AG20443 (cell line): ENCODE results near the gene MRPS16.

Experiments
- DNase-seq: peaks from one replicate; pipeline ENCODE4 v3.0.0; 2012; ENCODE audit warnings: low spot score, mixed read lengths

The MRPS16 gene

DNA sequence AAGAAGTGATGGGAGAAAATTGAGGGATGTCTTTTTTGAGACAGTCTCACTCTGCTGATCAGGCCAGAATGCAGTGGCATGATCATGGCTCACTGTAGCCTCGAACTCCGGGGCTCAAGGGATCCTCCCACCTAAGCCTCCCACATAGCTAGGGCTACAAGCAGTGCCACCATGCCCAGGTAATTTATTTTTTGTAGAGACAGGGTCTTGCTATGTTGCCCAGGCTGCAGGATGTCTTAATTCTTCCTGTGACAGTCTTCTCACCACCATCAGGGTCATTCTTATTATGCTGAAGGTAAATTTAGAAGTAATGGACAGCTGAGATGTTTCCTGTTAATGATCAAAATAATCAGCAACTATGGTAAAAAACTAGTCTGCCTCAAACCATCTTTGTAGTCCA, 12.5 kb downstream of the MRPS16 start:
- no peak for DNase-seq

DNA sequence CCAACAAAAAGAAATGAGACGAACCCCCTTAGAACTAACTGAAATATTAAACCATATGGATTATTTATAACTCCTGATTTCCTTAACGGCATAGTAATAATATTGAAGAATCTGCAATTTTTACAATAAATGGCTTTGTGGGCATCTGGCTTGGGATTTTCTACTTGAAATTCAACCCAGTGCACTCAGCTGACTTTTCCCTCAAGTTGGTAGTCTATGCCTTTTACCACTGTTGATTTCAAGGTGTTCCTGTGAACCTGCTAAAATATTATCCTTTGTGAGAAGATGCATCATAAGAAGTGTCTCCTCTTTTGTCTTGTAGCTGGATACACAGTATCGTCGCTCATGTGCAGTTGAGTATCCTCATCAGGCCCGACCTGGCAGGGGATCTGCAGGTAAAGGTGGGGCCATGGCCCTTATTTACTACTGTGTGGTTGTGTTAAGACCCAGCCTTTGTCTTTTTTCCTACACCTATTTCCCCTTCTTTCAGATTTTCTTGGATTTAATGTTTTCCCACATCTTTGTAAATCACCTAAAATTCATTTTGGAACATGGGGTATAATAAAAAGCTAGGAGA, 13.4 kb downstream of the MRPS16 start:
- no peak for DNase-seq

DNA sequence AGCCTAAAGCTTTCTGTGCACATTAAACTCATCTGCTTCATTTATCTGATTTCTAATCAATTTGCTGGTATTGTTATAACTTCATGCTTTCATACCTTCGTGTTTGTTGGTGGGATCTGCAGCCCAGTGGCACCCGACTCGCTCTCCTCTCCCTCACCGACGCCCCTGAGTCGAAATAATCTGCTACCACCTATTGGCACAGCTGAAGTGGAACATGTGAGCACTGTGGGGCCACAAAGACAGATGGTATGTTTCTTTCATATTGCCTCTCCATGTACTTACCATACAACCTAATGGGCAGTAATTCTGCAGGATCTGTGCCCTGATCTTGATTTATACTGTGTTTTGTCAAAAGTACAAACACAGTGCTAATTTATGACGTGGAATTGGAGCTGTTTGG, 17.7 kb downstream of the MRPS16 start:
- DNase-seq, result no peak

DNA sequence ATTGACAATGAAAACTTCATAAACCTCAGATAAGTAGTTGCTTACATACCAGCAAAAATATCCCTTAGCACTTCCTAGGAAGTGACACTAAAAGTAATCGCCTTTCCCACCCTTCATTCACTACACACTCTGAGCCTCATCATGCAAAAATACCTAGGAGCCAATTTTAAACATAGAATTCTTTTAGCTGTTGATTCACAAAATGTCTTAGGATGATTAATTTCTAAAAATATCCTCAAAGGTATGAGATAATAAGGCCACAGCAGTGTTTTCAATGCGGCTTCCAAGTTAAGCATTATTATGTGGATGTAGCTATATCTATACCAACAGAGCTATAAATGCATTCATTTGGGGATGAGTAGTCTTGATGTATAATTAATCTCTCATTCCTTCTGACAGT, 18.6 kb downstream of the MRPS16 start:
- DNase-seq, result no peak

DNA sequence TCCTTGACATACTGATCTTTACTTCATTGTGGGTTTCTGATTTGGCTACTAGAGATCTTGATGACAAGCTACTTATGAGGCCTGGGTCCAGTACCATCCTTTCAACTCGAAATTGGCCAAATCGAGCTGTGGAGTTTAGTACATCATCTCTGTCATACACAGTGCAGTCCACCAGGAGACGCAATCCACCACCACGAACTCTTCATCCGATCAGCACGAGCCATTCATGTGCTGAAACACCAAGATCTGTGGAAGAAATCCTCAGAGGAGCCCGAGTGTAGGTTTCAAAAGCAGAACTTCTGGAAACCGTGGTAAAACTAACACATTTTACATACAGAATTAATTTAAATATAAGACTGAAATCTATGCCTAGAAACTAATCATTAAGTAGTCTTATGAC, 19.6 kb downstream of the MRPS16 start:
- DNase-seq, result no peak

DNA sequence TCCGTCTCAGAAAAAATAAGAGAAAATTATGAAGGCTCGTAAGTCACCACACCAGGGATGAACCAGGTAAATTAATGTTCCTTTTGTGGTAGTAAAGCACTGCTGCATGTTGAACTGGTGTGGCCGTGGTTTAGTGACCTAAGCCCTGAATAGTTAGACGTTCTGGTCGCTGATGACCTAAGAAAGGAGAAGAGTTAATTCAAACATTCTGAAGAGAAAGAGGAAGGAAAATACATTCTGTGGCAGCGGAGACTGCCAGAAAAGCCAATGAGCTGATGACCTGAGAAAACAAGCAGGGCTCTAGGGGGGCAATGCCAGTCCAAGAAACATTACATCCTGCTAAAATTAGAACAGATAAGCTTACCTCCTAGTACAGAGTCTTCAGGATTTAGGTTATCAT, 22.9 kb downstream of the MRPS16 start:
- no peak for DNase-seq

DNA sequence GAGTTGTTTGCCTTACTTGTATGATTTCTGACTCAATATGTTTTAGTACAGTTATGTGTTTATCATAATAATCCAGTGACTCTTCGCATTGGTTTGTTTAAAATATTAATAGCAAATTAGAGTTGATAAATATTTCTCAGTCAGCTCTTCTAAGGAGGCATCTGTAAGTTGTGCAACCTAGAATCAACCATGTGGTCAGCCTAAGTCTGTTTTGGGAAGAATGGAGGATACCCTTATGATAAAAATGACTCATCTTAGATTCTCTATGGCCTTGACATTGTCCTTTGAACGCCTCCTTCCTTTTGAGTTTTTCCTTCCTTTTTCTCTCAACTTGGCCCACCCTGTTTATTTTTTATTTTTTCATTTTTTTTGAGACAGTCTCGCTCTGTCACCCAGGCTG, 24.2 kb downstream of the MRPS16 start:
- DNase-seq, result no peak

DNA sequence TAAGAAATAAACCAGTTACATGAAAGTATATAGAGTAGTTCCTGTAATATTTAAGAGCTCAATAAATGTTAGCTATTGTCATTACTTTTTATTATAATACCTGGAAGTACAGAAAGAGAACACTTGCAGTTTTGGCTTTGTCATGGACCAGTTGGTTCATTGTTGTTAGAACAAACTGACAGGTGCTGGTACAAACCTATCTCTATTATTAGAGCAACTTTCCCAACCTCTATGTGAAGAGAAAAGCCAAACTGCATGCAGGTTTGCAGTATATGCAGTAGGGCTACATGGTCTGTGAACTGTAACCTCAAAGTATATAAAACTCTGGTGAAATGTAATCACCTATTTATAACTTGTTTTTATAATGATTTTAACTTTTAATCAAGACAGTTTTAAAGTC, 25.8 kb downstream of the MRPS16 start:
- no peak for DNase-seq

DNA sequence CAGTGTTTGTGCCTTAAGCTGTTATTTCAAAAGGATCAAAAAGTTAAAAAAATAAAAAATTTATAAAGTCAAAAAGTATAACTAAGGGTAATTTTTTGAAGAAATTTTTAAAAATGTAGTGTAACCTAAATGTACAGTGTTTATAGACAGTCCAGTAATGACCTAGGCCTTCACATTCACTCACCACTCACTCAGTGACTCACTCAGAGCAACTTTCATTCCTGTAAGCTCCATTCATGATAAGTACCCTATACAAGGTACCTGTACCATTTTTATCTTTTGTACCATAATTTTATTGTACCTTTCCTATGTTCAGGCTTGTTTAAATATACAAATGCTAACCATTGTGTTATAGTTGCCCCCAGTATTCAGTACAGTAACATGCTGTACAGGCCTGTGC, 26.9 kb downstream of the MRPS16 start:
- no peak for DNase-seq

DNA sequence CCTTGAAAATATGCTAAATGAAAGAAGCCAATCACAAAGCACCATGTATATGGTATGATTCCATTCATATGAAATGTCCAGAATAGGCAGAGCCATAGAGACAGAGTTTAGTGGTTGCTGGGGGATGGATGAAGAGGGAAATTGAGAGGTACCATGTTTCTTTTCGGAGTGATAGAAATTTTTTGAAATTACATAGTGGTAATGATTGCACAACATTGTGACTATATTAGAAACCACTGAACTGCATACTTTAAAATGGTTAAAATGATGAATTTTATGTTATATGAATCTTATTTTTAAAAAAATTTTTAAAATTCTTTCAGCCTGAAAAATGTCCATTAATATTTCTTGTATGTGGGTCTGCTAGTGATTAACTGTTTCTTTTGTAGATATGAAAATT, 31.5 kb downstream of the MRPS16 start:
- no peak for DNase-seq

DNA sequence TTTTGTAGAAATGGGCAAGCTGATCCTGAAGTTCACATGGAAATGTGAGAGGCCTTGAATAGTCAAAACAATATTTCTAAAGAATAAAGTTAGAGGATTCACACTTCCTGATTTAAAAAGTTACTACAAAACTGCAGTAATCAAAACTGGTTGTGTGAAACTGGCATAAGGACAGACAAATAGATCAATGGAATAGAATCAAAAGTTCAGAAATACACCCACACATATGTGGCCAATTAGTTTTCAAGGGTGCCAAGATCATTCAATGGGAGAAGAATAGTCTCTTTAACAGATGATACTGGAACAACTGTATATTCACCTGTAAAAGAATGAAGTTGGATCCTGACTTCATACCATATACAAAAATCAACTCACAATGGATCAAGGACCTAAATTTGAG, 33.1 kb downstream of the MRPS16 start:
- DNase-seq, result no peak

DNA sequence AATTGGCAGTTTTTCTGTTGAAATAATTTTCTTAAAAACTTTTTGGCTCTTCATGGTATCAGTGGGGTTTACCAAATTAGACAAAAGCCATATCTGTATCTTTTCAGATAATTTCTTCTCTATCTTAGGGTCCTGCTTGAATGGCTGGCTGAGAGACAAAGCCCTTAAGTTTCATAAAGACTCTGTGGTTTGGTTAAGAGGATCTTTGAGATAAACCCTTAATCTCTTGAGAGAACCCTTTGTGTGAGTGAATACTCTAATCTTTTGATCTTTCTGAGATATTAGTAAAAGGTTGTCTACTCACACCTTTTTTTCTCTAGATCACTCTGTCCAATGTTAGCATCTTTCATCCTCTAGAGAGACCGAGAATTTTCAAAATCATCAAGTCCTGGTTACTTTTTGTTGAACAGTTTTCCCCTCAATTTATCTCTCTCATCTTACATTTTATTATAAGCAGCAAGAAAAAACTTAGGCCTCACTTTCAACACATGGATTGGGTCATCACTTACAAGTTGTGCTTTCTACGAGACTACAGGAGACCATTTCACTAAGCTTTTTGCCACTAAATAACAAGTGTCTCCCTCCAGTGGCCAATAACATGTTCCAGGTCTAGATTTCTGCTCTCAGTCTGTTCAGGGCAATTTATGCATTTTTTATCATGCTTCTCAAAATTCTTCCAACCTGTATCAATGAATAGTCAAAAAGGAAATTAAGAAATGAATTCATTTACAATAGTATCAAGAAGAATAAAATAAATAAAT, 33.8 kb downstream of the MRPS16 start:
- DNase-seq, result peak; percentile 14

DNA sequence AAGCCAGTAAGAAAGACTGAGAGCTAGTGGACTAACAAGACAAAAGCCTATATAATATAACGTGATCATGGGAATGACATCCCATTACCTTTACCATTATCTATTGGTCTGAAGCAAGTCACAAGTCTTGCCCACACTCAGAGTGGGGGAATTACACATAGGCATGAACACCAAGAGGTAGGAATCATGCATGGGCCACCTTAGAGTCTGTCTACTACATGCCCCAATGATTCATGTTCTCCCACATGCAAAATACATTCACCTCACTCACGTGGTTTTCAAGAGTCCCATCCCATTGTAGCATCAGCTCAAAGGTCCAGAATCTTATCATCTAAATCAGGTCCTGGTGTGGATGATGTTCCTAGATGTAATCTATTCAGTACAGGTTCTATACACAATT, 34.8 kb downstream of the MRPS16 start:
- no peak for DNase-seq

DNA sequence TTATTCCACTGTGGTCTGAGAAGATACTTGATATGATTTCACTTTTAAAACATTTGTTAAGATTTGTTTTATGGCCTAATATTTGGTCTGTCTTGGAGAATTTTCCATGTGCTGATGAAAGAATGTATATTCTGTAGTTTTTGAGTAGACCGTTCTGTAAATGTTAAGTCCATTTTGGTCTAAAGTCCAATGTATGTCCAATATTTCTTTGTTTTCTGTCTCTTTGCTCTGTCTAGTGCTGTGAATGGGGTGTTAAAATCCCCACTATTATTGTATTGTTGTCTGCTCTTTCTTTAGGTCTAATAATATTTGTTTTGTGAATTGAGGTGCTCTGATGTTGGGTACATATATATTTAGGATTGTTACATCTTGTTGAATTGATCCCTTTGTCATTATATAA, 36.7 kb downstream of the MRPS16 start:
- no peak for DNase-seq

DNA sequence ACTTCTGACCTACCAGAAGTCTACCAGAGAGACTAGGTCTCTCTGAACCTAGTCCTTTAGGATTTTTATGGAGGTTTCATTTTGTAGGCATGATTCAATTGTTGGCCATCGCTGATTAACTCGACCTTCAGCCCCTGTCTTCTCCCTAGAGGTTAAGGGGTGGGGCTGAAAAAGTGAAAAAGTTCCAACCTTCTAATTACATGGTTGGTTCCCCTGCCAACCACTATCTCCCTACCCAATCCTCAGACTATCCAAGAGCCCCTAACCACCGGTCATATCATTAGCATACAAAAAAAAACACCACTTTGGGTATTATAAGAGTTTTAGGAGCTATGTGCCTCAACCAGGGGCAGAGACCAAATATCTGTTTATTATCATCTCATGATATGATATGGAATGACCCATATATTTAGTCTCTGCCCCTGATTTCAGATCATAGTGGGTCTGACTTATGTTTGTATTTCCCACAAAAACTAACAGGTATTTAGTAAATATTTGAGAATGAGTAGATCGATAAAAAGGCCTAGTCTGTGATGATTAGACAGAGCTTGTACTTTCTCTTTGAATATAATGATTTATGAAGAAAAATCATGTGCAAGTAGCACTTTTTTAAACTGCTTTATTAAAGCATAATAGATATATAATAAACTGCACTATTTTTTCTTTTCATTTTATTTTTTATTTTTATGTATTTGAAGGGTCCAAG, 41.2 kb downstream of the MRPS16 start:
- no peak for DNase-seq

DNA sequence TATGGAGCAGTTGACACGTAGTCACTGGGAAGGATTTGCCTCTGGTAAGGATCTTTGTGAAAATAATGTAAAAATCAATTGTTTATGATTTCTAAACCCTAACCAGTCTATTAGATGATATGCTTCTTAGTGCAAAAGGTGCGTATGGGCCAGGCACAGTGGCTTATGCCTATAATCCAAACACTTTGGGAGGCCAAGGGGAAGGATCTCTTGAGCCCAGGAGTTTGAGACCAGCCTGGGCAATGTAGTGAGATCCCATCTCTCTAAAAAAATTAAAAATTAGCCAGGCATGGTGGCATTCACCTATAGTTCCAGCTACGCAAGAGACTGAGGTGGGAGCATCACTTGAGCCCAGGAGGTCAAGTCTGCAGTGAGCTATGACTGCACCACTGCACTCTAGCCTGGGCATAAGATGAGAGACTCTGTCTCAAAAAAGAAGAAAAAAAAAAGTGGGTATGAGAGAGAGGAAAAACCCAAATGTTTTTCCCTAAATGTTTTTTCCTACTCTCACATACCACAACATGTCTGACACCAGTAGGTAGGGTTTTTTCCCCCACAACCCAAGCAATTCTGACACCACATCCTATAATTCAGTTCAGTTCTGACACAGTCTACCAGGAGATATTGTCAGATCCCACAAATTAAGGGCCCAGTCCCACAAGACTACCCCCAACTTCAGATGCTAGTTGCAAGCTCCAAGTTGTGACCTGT, 41.9 kb downstream of the MRPS16 start:
- DNase-seq, result no peak

DNA sequence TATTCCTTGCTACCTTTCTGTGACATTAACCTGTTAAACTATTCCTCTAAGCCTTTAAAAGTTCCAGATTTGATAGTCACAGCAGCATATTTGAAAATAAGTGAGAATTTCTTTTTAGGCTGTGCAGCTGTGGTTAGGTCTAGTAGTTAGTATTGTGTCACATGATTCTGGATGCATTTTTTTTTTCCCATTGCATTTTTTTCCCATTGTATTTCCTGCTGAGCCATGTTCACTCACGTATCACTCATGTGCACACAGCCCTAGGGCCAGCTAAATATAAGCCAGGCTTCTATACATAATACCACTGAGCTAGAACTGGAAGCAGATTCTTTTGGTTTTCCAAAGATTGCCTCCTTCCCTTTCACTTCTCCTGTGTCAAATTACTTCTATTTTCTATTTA, 42.7 kb downstream of the MRPS16 start:
- peak; percentile 54 for DNase-seq

DNA sequence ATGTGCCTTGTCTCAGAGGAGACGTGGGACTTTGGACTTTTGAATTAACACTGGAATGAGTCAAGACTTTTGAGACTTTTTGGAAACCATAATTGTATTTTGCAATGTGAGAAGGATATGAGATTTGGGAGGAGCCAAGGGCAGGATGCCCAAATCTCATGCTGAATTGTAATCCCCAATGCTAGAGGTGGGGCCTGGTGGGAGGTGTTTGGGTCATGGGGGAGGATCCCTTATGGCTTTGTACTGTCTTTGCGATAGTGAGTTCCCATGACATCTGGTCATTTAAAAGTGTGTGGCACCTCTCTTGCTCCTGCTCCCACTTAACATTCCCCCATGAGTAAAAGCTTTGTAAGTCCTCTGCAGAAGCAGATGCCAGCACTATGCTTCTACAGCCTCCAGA, 44.6 kb downstream of the MRPS16 start:
- DNase-seq, result no peak

DNA sequence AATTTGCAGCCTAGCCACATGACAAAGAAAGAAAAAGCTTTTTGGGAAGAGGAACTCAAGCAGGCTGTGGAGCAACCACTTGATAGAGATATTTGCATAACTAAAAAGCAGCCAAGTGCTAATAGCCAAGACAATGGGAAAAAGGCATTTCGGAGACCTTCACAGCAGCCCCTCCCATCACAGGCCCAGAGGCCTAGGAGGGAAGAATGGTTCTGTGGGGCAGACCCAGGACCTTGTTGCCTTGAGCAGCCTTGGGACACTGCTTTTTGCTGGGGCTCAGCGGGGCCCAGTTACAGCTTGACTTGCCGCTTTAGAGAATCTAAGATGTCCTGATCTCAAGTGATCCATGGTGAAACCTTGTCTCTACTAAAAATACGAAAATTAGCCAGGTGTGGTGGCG, 46.1 kb downstream of the MRPS16 start:
- no peak for DNase-seq

DNA sequence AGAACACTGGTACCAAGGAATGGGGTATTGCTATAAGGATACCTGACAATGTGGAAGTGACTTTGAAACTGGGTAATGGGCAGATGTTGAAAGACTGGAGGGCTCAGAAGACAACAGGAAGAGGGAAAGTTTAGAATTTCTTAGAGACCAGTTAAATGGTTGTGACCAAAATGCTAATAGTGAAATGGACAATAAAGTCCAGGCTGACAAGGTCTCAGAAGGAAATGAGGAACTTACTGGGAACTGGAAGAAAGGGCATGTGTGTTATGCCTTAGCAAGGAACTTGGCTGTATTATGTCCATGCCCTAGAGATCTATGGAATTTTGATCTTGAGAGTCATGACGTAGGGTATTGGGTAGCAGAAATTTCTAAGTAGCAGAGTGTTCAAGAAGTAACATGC, 46.6 kb downstream of the MRPS16 start:
- DNase-seq, result no peak

DNA sequence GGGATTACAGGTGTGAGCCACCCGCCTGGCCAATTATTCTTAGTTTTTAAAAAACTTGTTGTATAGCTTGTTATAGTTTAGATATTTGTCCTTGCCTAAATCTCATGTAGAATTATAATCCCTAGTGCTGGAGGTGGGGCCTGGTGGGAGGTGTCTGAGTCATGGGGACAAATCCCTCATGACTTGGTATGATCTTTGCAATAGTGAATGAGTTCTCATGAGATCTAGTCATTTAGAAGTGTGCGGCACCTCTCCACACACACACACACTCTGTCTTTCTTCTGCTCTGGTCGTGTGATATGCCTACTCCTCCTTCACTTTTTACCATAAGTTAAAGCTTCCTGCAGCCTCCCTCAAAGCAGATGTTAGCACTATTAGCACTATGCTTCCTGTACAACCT, 47.4 kb downstream of the MRPS16 start:
- DNase-seq, result no peak
